Vagina (tissue), 2 donors: ENCODE measurements around the gene TOGARAM1. TPM values are rescaled to one million over a fixed set of nuclear protein-coding genes. Genes with fewer than 3 reads are reported as not detected.

Experiments
- DNase-seq, 2 donors: peaks; one replicate each; pipeline ENCODE4 v3.0.0-alpha.2; 2017; ENCODE audit errors: extremely low spot score in 2 of 2
- H3K27ac ChIP-seq: fragments of 200-600 bp; sonication (generic); one replicate; pipeline ENCODE4 v1.5.1; 2019
- H3K27me3 ChIP-seq: fragments of 200-600 bp; sonication (generic); one replicate; pipeline ENCODE4 v1.5.1; 2019
- H3K36me3 ChIP-seq, 2 donors: fragments of 200-600 bp; sonication (generic); one replicate each; pipeline ENCODE4 v1.5.1; 2017 to 2019
- H3K4me1 ChIP-seq: fragments of 200-600 bp; sonication (generic); one replicate; pipeline ENCODE4 v1.5.1; 2019
- H3K4me3 ChIP-seq, 2 donors: fragments of 200-600 bp; sonication (generic); 1 replicate in 1 of 2; 2 replicates in 1 of 2; pipeline ENCODE4 v1.5.1; 2016 to 2019
- H3K9me3 ChIP-seq: fragments of 200-600 bp; sonication (generic); one replicate; pipeline ENCODE4 v1.5.1; 2019
- POLR2A ChIP-seq, 2 donors: fragments of 450-650 bp; IDR thresholded peaks; one replicate each; pipeline ENCODE4 v1.6.1; 2017; ENCODE audit warnings: antibody characterized with exemption in 2 of 2, mild to moderate bottlenecking in 2 of 2, moderate library complexity in 2 of 2
- POLR2AphosphoS5 ChIP-seq, 2 donors: sonication (generic); formaldehyde crosslinking; IDR thresholded peaks; one replicate each; pipeline ENCODE4 v1.9.0; 2017; ENCODE audit warnings: antibody characterized with exemption in 2 of 2, mild to moderate bottlenecking in 2 of 2, low read depth in 1 of 2; ENCODE audit not compliant: insufficient read depth in 1 of 2
- intact Hi-C: fragments of 100-400 bp; cut with DNase I; formaldehyde crosslinking; loops from one replicate; pipeline ENCODE4 v1.15.1; 2023
- total RNA-seq: library from RNA; depleted of rRNA; stranded (reverse); fragments of >200 nt; gene quantifications from one replicate; pipeline ENCODE4 v1.2.3, GENCODE V29; 2016
- TF ChIP-seq, protein P1 (sequence below), 3 experiments: fragments of 450-650 bp in 2 of 3; fragments of 200-600 bp in 1 of 3; sonication (generic) in 1 of 3; IDR thresholded peaks; one replicate each; pipeline ENCODE4 v1.5.1; 2017 to 2019; ENCODE audit warnings: antibody characterized with exemption in 3 of 3, mild to moderate bottlenecking in 2 of 3, moderate library complexity in 2 of 3

TOGARAM1 gene, protein sequence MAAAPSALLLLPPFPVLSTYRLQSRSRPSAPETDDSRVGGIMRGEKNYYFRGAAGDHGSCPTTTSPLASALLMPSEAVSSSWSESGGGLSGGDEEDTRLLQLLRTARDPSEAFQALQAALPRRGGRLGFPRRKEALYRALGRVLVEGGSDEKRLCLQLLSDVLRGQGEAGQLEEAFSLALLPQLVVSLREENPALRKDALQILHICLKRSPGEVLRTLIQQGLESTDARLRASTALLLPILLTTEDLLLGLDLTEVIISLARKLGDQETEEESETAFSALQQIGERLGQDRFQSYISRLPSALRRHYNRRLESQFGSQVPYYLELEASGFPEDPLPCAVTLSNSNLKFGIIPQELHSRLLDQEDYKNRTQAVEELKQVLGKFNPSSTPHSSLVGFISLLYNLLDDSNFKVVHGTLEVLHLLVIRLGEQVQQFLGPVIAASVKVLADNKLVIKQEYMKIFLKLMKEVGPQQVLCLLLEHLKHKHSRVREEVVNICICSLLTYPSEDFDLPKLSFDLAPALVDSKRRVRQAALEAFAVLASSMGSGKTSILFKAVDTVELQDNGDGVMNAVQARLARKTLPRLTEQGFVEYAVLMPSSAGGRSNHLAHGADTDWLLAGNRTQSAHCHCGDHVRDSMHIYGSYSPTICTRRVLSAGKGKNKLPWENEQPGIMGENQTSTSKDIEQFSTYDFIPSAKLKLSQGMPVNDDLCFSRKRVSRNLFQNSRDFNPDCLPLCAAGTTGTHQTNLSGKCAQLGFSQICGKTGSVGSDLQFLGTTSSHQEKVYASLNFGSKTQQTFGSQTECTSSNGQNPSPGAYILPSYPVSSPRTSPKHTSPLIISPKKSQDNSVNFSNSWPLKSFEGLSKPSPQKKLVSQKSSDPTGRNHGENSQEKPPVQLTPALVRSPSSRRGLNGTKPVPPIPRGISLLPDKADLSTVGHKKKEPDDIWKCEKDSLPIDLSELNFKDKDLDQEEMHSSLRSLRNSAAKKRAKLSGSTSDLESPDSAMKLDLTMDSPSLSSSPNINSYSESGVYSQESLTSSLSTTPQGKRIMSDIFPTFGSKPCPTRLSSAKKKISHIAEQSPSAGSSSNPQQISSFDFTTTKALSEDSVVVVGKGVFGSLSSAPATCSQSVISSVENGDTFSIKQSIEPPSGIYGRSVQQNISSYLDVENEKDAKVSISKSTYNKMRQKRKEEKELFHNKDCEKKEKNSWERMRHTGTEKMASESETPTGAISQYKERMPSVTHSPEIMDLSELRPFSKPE (N-terminal part only)
- total RNA-seq = 13.0 TPM

DNA sequence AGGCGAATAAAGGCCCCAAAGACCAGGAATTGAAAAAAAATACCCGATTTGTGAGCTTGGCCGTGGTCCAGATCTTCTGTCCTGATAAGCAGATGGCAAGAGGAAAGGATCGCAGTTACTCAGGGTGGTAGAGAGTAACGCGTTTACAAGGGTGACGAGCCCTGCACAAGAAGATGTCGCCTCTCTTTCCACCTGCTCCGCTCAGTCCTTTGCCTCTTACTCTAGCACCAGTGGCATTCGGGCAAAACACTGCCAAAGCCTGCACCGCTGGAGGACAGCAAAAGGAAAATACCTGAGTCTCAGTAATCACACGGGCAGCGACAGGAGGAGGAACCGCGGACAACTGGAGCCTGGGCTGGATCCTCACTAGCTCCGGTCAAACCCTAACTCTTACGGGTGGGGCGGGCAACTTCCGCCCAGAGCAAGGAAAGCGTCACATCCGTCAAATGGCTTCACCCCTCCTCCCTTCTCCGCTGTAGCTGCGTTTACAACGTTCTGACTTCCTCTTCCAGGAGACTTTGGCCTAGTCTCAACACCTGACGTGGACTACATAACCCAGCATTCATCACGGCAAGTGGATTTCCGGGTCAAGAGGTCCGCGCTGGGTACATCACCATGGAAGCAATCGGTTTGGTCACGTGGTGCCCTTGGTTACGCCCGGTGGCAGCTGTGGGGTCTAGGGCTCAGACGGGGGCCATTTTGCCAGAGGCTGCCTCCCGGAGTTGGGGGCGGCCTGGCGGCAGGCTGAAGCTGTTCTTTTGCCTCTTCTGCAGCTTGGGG lies at the start of gene TOGARAM1, which contains the start of gene KLHL28:
TOGARAM1 (plus strand) TSS at position 637 of the 780 bp plus-strand sequence. CDS start 232 bp downstream, outside the sequence.
KLHL28 (minus strand) TSS at position 394 of the 780 bp plus-strand sequence. CDS start 16,019 bp downstream, outside the sequence.
- H3K4me3 ChIP-seq = peak within 1 kb of the TSS; percentile 86 to 90
- H3K9me3 ChIP-seq = no peaks in the 10 kb centered on the region
- H3K27ac ChIP-seq = peak within 1 kb of the TSS; percentile 90
- DNase-seq = peak; percentile 100
- intact Hi-C loops = loop anchor here (1.0 kb wide), 1 partner anchor 64 kb away; a partner anchor contains a TSS
- H3K4me1 ChIP-seq = peaks cover 69% of the 10 kb centered on the region
- no peaks in the 10 kb centered on the region for H3K36me3 ChIP-seq
- no peaks in the 10 kb centered on the region for H3K27me3 ChIP-seq
- TF ChIP-seq POLR2AphosphoS5 (IDR thresholded peaks at IDR 0.05; ENCODE audit: insufficient read depth in 1 of 2, low read depth in 1 of 2) (peak; percentile 93 to 100), POLR2A (IDR thresholded peaks at IDR 0.05) (peak in 1 of 2 donors; percentile 76)
- TF ChIP-seq, protein P1, sequence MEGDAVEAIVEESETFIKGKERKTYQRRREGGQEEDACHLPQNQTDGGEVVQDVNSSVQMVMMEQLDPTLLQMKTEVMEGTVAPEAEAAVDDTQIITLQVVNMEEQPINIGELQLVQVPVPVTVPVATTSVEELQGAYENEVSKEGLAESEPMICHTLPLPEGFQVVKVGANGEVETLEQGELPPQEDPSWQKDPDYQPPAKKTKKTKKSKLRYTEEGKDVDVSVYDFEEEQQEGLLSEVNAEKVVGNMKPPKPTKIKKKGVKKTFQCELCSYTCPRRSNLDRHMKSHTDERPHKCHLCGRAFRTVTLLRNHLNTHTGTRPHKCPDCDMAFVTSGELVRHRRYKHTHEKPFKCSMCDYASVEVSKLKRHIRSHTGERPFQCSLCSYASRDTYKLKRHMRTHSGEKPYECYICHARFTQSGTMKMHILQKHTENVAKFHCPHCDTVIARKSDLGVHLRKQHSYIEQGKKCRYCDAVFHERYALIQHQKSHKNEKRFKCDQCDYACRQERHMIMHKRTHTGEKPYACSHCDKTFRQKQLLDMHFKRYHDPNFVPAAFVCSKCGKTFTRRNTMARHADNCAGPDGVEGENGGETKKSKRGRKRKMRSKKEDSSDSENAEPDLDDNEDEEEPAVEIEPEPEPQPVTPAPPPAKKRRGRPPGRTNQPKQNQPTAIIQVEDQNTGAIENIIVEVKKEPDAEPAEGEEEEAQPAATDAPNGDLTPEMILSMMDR (IDR thresholded peaks at IDR 0.05) = no peak

DNA sequence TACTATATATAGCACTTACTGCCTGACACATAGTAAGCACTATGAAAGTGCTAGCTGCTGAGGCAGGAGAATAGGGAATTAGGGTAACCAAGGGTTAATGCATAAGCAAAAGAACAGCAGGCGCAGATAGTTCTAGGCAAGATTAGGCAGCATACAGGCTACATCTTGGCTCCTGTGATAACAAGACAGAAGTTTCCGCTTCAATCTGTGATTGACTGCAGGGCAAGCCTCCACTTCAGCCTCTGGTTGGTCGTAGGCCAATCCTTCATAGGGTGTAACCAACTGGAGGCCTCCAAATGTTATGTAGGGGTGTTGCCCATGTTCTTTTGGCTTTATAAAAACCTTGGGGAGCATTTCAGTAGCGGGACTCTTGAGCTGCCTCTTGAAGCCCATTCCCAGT lies 47.1 kb upstream of the TOGARAM1 start:
- intact Hi-C loops = loop anchor here (10.0 kb wide), 2 partner anchors 220 to 340 kb away; partner anchors contain the start of genes FANCM, FKBP3 and MIS18BP1
- no peak overlapping the region for H3K27ac ChIP-seq
- H3K36me3 ChIP-seq = no peaks in the 10 kb centered on the region
- peaks cover 10% of the 10 kb centered on the region for H3K4me1 ChIP-seq
- TF ChIP-seq POLR2AphosphoS5 (IDR thresholded peaks at IDR 0.05; ENCODE audit: insufficient read depth in 1 of 2, low read depth in 1 of 2) = no peak
- no peak for TF ChIP-seq POLR2A (IDR thresholded peaks at IDR 0.05)
- TF ChIP-seq, protein P1 (IDR thresholded peaks at IDR 0.05) = no peak
- H3K27me3 ChIP-seq = no peaks in the 10 kb centered on the region
- H3K9me3 ChIP-seq = no peaks in the 10 kb centered on the region
- no peak overlapping the region for H3K4me3 ChIP-seq
- DNase-seq = no peak

DNA sequence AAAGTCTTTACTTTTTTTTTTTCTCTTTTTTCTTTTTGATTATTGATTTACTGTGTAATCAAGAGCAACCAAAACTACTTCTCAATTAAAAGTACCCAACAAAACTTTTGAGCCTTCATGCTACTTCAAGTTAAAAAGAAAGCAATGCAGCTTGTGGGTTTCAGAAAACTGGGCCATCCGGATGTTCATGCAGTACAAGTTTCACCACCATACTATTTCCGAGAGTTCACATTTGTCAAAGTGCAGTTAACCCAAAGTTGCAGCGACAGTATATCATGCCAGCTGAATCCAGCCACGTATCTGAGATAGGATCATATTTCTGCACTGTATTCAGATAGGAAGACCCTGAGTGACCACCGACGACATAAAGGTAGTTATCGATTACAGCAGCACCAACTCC lies 33.2 kb upstream of the TOGARAM1 start:
- intact Hi-C loops = no loop called here
- Histone ChIP-seq H3K27ac (no peak overlapping the region), H3K4me3 (no peak overlapping the region), H3K4me1 (no peaks in the 10 kb centered on the region), H3K9me3 (no peaks in the 10 kb centered on the region), H3K27me3 (no peaks in the 10 kb centered on the region), H3K36me3 (peaks cover 0 to 4% of the 10 kb centered on the region in 2 donors)
- TF ChIP-seq, protein P1 (IDR thresholded peaks at IDR 0.05) = no peak
- TF ChIP-seq POLR2AphosphoS5 (IDR thresholded peaks at IDR 0.05; ENCODE audit: insufficient read depth in 1 of 2, low read depth in 1 of 2) (no peak), POLR2A (IDR thresholded peaks at IDR 0.05) (no peak)
- no peak for DNase-seq

DNA sequence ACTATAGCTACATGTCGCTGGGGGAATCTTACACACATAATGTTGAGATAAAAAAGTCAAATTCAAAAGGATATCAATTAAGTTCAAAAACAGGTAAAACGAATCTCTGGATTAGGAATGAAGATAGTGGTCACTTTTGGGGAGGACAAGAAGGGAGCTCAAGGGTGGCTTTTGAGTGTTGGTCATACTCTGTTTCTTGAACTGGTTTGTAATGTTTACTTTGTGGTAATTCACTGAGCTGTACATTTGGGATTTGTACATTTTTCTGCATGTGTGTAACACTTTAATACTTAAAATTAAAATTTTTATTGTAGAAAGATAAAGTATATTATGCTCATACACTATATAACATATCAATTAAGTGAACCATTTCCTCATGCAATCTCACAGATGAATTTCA lies 26.8 kb upstream of the TOGARAM1 start:
- Histone ChIP-seq H3K36me3 (peaks cover 0 to 8% of the 10 kb centered on the region in 2 donors), H3K4me1 (no peaks in the 10 kb centered on the region)
- TF ChIP-seq POLR2A (IDR thresholded peaks at IDR 0.05) = no peak
- no peak for TF ChIP-seq POLR2AphosphoS5 (IDR thresholded peaks at IDR 0.05; ENCODE audit: insufficient read depth in 1 of 2, low read depth in 1 of 2)
- TF ChIP-seq, protein P1 (IDR thresholded peaks at IDR 0.05) = no peak

More for the DNA sequence above, 26.8 kb upstream of the TOGARAM1 start:
- no peak for DNase-seq
- H3K27ac ChIP-seq = no peak overlapping the region
- H3K9me3 ChIP-seq = no peaks in the 10 kb centered on the region
- H3K27me3 ChIP-seq = no peaks in the 10 kb centered on the region
- no peak overlapping the region for H3K4me3 ChIP-seq
- intact Hi-C loops = no loop called here
